GM18508 (cell line): ENCODE results near the gene ZNF699.
"Not testable (repeated sequence)": the region's sequence is repeated elsewhere in the genome, so short reads cannot be mapped to it uniquely, and the experiment has no call there.

Experiments used
- ATAC-seq: cut with Tn5 transposase; IDR thresholded peaks from one replicate; pipeline ENCODE4 v1.9.1; 2021; ENCODE audit warnings: moderate number of reproducible peaks; ENCODE audit not compliant: insufficient read depth, unreplicated experiment

Gene ZNF699

DNA sequence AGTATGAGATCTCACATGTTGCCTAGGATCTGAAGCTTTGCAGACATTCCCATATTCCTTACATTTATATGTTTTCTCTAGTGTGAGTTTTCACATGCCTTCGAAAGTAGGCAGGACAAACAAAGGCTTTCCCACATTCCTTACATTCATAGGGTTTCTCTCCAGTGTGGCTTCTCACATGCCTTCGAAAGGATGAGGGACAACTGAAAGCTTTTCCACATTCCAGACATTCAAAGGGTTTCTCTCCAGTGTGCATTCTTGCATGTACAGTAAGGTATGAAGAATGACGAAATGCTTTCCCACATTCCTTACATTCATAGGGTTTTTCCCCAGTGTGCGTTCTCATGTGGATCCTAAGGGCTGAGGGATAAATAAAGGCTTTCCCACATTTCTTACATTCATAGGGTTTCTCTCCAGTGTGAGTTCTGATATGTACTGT lies 14.2 kb downstream of the ZNF699 start:
- ATAC-seq, result no peak

DNA sequence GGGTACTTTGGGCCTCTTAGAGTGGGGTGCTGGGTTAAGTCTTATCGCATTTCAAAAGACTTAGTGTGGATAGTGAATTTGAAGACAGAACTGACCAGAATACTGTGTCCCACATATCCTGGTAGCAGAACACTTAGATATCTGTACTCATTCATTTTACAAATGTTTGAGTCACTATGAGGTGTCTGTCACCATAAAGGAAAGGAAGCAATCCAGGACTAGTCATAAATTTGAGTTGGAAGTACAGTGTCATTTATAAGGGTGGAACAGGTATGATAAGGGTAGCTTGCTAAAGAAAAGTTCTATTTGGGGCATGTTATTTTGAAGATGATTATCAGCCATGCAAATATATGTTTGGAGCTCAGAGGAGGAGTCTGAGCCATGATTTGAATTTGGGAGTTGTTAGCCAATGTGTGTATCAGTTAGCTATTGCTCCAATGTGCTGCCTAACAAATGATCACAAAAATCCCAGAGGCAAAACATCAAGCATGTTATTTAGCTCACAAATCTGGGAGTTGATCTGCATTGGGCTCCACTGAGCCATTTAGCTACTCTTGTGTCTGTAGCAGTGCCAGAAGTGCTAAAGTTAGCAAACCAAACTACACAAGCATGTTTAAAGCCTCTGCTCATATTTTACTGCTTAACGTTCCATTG lies 20.3 kb downstream of the ZNF699 start:
- ATAC-seq, result no peak

DNA sequence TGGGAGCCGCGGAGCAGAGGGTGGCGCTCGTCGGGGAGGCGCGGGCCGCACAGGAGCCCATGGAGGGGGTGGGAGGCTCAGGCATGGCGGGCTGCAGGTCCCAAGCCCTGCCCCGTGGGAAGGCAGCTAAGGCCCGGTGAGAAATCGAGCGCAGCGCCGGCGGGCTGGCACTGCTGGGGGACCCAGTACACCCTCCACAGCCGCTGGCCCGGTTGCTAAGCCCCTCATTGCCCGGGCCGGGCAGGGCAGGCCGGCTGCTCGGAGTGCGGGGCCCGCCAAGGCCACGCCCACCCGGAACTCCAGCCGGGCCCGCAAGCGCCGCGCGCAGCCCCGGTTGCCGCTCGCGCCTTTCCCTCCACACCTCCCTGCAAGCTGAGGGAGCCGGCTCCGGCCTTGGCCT lies 26.2 kb downstream of the ZNF699 start:
- ATAC-seq, result not testable (repeated sequence)

DNA sequence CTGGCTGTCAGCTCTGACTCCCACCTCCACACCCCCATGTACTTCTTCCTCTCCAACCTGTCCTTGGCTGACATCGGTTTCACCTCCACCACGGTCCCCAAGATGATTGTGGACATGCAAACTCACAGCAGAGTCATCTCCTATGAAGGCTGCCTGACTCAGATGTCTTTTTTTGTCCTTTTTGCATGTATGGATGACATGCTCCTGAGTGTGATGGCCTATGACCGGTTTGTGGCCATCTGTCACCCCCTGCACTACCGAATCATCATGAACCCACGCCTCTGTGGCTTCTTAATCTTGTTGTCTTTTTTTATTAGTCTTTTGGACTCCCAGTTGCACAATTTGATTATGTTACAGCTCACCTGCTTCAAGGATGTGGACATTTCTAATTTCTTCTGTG lies 58.4 kb downstream of the ZNF699 start:
- ATAC-seq, result no peak

DNA sequence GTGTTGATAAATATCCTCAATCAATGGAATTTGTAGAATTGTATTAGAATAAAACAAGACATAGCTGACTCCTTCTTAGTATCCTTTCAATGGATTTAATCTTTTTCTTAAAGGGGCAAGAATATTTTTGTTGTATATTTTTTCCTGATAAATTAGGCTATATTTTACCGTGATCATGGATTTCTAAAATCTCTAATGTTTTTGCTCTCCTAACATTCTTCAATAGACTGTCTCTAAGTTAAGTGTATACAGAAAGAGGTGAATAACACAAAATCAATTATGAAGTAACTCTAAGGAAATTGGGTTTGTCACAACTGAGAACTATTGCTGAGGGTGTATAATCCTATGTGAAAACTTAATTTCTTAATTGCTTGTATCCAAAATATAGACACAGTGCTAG lies 59.0 kb downstream of the ZNF699 start, which contains the start of gene OR7E24:
Gene OR7E24, plus strand, starts transcription at position 301 of the 400 bp plus-strand sequence. CDS start 114 bp downstream, outside the sequence.
- ATAC-seq, result no peak
